NCI-H146 (cell line): ENCODE measurements around the gene RAB34.
"Not testable (repeated sequence)": the region's sequence is repeated elsewhere in the genome, so short reads cannot be mapped to it uniquely, and the experiment has no call there.

ENCODE experiments used
- DNase-seq: peaks from one replicate; lab custom pipeline; 2025; lab: John Stamatoyannopoulos, UW

Gene RAB34

DNA sequence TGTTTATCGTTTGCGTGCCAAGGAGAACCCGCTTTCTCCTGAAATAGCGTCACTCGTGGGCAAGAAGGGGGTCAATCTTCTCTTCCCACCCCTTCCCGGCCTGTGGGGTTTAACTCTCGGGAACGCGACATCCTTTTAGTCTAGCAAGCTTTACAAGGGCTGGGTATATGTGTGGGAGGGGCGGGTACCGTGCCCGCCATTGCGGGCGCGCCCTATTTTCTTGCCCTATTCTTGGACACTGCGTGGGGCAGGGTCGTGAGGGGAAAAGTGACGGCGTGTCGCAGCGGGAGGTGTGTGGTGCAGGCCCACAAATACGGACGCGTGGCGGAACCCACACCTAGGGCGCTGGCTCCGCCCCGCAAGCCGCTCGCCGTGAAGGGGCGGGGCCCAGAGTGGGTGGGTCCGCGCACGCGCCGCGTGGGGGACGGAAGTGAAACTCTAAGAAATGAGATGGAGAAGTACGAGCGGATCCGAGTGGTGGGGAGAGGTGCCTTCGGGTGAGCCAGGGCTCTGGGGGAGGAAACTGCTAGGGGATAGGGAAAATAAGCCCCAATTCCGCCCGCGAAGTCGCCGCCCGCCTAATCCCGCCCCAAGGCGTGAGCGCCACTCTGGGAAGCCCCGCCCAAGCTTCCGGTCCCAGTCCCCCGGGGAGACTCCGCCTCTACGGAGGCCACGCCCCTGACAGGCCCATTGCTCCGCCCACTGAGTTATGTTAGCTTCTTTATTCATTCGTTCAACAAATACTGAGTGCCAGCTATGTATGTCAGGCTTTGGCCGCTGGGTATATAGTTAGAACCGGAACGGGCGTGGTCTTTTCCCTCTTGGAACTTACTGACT, 10.9 kb upstream of the RAB34 start, which contains the start of gene NEK8:
Gene NEK8 (plus strand): TSS at position 425 of the 837 bp plus-strand sequence. CDS start 26 bp downstream, at position 451.
- DNase-seq: peak; percentile 88

DNA sequence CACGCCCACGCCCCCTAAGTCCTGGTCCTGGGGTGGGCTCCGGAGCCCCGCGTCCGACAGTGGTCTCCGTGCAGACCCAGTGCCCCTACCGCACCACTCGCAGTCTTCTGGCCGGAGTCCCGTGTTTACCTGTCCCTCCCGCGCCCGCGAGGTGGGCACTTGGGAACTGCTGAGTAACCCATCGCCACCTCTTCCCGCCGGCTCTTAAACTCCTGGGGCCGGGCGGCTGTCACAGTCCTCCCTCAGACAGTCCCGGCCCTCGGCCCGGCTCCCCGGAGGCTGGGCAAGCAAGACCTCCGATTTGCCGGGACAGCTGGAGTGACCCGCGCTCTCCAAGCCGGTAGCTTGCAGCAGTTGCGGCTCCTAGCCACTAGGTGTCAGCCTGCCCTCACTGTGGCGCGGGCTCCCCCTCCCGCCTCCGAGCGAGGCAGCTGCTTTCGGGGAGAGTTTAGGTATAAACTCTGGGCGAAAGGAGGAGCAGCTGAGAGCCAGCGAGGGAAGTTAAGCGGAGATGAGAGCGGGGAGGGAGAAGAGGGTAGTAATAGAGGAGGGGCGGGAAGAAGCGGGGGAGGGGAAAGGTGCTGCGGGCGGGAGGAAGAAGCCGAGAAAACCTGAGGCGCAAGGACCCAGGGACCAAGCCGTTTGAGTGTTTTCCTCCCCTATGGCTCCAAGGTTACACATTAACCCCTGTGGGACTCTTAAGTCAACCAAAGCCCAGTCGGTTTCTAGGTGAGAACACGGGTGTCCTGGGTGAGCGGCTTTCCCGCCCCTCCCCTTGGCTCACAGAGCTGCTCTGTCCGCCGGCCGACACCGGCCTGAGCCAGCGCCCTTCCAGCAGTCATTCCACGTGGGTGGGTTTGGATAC, 9.2 kb upstream of the RAB34 start:
- DNase-seq: peak; percentile 94

DNA sequence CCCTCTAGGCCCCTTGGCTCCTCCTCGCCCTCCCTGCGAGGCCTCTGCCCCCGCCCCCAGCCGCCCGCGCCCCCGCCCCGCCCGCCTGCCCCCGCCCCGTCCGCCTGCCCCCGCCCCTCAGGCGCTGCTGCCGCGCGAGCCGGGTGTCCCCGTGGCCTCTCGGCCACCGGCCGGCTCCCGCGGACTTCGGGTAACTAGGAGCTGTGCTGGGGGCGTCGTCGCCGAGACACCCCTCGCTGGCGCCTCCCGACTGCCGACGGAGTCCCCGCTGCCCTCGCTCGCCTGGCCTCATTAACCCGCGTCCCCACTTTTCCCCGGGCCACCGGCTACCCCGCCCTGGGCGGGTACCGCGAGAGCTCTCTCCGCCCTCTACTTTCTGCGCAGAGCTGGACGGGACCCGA, 8.6 kb upstream of the RAB34 start, which contains the start of gene TLCD1:
Gene TLCD1 (minus strand): TSS at position 8 of the 401 bp plus-strand sequence. CDS start 136 bp downstream, outside the sequence.
- no peak for DNase-seq

DNA sequence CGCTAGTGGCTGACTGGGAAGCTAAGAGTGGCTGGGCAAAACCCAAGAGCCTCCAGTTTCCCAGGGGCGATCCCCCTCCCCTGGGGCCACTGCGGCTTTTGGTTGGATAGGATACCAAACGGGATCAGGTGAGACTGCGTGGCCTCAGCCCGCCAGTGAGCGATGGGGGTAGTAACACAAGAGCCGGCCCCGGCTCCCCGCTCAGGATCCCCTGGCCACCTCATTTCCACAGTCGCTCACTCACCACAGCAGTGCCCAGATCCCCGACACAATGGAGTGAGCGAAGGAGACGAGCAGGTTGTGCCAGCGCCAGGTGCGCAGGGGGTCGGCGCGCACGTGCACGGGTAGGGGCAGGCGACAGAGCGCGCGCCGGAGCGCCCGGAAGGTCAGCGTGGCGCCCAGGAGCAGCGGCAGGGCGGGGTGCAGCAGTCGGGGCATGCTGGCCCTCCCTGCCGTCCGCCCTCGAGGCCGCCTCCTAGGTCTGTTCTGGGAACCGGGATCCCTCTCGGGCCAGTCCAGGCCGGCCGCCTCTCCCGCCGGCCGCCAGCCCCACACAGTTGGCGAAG, 8.1 kb upstream of the RAB34 start:
- DNase-seq: peak; percentile 89

DNA sequence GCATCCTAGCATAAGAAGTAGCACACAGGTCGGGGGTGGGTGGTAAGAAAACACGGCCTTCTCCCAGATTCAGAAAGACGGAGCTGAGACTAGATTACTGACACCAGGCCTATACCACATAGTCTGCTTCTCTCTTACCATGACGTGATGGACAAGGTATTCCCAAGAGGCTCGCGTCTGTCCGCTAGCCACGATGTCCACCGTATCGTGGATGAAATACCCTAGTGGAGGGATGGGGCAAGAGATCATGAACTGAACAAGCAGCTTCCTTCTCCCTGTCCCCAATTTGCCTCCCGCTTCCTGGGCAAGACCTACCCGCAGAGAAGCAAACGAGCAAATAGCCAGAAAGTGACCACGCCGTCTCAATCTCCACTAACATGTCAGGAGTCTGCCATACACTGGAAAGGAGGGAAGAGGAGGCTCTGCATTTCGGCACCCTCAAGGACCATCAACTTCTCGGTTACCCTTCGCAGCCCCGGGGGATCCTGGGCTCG, 7.5 kb upstream of the RAB34 start:
- peak; percentile 48 for DNase-seq

DNA sequence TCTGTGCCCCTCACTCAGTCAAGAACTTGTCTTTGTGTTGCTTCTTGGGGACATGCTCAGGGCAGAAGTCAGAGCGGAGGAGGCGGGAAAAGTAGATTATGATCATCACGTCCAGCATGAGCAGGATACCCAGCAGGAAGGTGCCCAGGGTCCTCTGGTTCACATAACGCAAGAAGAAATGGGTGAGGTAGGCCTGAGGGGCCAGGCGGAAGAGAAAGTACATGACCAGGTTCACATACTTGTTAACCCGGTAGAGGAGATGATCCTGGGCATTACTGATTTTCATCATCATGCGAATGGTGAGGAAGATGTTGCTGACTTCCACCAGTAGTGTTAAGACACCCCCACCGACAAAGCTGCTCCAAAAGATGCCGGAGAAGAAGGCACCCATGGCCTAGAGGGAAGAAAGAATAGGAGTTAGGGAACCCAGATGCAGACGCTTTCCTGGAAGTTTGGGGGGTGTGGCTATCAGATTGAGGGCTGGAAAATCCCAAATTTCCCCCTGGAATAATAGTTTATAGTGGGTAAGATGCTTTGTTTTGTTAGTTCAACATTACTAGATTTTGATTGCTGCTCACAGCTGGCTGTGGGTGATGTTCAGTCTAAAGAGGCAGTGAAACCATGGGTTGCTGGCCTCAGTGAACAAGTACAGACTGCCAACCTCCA, 7.0 kb upstream of the RAB34 start:
- no peak for DNase-seq

DNA sequence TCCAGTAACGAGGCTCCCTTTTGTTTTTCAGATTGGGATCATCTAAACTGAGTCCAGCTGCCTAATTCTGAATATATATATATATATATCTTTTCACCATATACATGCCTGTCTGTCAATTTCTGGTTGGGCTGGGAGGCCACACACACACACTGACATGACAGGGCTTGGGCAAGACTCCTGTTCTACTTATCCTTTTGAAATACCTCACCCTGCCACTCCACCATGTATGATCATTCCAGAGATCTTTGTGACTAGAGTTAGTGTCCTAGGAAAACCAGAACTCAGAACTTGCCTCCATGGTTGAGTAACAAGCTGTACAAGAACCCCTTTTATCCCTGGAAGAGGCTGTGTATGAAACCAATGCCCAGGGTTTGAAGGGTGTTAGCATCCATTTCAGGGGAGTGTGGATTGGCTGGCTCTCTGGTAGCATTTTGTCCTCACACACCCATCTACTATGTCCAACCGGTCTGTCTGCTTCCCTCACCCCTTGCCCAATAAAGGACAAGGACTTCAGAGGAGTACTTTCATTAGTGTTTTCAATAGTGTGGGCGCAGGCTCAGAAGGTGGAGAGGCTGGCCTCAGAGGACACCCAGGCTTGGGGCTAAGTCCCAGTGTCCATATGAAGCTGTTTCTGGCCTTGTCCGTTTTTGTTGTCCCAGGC, 6.3 kb upstream of the RAB34 start:
- not testable (repeated sequence) for DNase-seq

DNA sequence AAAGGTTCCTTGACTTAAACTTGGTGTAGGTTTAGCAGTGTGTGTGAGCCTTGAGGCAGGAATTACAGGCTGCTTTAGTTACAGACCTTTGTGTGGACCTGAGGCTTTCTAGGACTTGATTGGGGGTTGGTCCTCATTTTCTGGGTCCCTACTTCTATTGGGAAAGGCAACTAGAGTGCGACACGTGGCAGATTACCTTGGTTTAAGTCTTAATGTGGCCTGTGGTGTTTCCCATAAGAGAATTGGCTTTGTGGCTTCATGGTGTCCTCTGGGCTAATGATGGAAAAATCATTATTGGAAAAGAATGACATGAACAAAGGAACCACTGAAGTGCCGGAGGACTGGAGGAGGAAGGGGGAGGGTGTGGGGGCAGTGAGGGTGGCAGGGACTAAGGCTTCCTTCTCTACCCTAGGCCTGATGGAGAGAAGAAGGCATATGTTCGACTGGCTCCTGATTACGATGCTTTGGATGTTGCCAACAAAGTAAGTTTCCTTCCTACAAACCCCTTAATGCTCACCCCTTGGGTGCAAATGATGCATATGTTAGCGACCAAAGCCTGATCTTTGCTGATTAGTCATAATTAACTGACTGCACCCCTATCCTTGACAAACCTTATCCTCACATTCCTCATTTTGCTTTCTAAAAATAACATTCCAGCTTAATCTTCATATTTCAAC, 5.6 kb upstream of the RAB34 start:
- no peak for DNase-seq

DNA sequence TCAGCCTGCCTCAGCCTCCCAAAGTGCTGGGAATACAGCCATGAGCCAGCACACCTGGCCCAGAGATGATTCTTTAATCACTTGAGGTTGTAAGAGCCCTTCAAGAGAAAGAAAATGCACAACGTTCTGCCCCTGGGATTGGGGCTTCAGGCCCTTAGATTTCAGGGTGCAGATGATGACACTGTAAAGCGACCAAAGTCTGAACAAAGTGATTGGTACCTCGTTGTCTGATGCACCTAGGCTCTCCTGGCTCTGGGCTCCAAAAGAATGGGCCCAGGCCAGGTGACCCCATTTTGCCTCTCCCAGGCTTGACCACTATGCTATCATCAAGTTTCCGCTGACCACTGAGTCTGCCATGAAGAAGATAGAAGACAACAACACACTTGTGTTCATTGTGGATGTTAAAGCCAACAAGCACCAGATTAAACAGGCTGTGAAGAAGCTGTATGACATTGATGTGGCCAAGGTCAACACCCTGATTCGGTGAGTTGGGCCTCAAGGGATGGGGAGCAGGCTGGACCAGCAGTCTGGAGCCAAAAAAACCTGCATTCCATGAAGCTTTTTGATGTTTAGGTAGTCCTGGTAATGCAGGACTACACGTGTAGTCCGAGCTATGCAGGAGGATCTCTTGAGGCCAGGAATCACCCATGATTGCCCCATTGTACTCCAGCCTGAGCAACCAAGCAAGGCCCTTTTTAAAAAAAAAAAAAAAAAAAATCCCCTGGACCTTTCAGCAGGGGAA, 4.9 kb upstream of the RAB34 start:
- DNase-seq: no peak

DNA sequence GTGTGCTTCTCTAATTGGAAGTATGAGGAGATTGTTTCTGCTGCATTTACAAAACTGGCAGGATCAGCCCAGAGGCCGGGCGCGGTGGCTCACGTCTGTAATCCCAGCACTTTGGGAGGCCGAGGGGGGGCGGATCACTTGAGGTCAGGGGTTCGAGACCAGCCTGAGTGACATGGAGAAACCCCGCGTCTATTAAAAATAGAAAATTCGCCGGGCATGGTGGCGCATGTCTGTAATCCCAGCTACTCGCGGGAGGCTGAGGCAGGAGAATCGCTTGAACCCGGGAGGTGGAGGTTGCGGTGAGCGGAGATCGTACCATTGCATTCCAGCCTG, 3.3 kb upstream of the RAB34 start:
- not testable (repeated sequence) for DNase-seq

DNA sequence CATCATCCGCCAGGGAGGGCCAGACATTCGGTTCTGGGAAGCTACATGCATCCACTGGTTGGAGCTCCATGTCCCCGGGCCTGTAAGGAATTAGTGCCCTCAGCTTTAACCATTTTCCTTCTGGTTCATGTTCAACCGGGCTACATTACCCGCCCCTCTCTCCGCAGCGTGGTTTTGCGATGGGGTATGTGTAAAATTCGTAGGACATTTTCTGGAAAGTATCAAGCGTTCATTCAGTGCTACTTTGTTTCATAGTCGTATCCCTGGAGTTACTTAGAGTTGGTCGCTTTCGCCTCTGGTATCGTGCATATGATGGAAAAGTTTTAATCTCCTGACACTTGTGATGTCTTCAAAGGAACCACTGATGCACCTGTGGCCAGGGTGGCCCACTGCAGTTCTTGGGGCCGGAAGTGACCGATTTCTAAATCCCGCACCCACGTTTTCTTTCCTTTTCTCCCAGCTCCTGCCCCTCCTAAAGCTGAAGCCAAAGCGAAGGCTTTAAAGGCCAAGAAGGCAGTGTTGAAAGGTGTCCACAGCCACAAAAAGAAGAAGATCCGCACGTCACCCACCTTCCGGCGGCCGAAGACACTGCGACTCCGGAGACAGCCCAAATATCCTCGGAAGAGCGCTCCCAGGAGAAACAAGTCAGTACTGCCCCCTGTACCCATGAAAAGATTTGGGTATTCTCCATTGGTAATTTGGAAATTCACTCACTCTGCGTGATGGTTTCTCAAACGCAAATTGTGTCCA, 2.8 kb upstream of the RAB34 start:
- DNase-seq: no peak

DNA sequence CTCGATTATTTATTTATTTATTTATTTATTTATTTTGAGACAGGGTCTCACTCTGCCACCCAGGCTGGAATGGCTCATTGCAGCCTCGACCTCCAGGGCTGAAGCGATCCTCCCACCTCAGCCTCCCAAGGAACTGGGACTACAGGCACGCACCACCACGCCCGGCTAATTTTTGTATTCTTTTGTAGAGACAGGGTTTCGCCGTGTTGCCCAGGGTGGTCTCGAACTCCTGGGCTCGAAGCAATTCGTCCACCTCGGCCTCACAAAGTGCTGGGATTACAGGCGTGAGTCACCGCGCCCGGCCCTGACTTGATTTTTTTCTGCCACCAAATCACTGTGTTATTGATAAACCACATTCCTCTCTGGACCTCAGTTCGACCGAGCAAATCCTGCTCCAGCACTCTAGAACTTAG, 1.4 kb upstream of the RAB34 start:
- no peak for DNase-seq

DNA sequence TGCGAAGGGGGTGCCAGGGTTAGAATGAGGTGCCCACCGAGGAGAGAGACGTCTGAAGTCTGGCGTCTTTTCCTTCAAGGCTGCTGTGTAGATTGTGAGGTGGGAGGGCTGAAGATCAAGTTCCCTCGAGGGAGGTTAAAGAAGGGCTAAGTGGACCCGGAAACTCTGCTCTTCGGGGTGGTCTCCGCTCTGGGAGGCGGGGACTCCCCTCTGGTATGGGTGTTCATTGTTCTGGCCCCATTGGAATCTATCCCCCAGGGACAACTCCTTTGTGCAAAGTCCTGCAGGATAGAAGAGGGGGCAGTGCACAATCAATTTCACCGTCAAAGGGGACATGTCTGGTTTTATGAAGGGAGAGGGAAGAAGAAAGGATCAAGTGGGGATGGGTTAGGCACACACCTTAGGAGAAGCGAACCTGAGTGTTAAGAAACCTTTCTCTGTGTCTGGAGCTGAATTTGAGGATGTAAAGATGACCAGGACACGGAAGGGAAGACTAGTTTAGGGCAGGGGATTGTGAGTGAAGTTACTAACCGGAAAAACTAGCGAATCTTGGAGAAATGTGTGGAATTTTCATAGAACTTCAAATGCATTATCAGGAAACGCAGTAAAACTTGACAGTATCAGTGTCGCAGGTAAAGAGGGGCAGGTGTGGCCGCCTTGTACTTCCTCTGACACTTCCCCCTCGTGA, 809 bp upstream of the RAB34 start:
- no peak for DNase-seq

DNA sequence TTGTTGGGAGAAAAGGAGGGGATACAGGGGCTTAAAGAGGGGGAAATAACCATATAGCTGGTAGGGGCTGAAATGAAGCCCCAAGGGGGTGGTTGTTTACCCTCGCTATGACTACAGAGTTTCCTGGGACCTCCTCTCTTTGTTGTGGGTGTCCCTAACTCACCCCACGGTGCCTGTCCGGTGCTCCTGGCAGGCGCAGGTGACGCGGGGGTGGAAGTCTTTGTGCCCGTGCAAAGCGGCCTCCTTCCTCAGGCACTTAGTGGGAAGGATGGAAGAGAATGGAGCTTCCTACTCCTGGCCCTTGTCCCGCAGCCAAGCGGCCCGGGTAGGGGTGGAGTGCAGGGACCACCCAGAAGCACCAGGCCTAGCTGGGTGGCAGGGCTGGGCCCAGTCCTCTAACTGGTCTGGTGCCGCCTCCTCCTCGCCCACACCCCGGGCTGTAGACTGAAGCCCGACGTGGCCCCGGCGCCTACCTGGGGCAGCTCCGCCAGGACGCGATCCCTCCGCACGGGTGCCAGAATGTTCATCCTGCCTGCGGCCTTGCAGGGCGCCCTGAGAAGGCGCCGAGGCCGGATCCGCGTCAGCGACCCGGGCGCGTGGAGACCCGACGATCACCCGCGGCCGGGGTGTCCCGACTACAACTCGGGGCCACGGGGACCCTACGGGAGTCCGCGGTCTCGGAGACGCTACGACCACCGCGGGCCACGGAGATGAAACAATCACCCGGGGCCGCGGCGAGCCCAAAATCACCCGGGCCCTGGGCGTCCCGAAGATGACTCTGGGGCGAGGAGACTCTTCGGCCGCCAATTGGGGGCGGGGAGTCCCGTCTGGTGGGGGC, 709 bp downstream of the RAB34 start:
- no peak for DNase-seq

DNA sequence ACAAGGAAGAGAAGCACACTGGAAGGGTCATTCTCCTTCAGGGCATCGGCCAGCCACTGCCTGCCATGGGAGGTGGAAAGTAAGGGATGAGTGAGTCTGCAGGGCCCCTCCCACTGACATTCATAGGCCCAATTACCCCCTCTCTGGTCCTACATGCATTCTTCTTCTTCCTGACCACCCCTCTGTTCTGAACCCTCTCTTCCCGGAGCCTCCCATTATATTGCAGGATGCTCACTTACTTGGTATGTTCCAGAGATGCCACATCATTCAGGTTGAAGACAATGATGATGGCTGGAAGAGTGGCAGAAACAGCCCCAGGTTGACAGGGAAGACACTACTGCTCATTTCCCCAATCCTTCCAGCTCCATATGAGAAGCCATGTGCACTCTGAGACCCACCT, 2.5 kb downstream of the RAB34 start:
- DNase-seq: no peak

DNA sequence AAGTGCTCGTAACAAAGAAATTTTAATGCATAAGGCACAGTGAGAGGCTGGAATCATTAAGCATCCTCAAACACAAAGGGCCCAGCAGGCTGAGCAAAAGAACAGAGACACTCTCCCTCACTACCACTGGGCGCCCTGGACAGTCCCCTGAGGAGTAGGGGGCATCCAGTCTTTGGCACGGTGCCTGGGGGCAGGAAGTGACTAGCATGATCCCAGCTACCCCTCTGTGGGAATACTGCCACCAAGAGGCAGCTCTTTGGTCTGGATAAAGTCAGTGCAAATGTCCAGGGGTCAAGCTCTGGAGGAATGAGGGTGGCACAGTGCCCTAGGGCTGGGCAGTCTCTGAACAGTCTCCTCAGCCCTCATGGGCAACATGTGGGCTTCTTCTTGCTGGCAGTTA, 3.4 kb downstream of the RAB34 start:
- no peak for DNase-seq

DNA sequence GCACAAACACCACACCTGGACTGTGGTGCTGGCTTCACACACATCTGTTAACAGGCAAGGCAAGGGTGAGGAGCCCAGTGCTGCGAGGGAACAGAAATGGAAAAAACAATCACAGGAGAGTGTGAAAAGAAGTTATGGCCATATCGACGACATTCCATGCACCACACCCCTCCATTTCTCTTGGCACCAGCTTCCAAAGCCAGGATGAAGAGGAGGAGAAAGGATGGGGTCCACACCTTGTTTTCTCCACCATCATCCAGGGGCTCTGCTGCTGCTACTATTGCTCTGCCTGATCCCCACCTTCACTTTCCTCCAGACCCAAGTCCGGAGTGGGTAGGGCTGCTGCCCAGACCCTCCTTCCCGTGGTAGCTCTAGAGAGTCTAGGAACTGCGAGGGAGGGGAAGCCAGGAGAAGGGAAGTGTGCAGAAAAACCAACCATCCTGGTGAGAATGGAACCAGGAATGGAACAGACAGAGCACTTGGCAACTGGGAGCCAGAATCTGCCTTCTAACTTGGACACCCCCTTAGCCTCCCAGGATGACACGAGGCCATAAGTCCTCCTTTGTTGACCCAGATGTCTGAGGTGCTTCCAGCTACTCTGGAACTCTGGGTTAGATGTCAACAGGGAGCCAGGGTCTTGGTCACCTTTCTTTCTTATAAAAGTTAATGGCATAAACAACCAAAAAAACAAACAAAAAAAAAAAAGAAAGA, 4.8 kb downstream of the RAB34 start:
- DNase-seq: no peak
